Measurements from ENCODE around the gene ZBTB16.

Gene ZBTB16

GRCh38 chr11:114084414-114084813 lies 24.9 kb downstream of the ZBTB16 start:
- DNase-seq (ENCODE audit: low read depth) = no peak

GRCh38 chr11:114085965-114086793 lies 26.7 kb downstream of the ZBTB16 start:
- no peak for DNase-seq (ENCODE audit: low read depth)

GRCh38 chr11:114087025-114087424 lies 27.5 kb downstream of the ZBTB16 start:
- no peak for DNase-seq (ENCODE audit: low read depth)

- no peak for DNase-seq (ENCODE audit: low read depth)
Observed at GRCh38 chr11:114088216-114088615, 28.7 kb downstream of the ZBTB16 start.

- no peak for DNase-seq (ENCODE audit: low read depth)
Observed at GRCh38 chr11:114088836-114089235, 29.3 kb downstream of the ZBTB16 start.

GRCh38 chr11:114089748-114090147 lies 30.2 kb downstream of the ZBTB16 start:
- no peak for DNase-seq (ENCODE audit: low read depth)

GRCh38 chr11:114090225-114090910 lies 30.9 kb downstream of the ZBTB16 start:
- DNase-seq (ENCODE audit: low read depth) = no peak

- no peak for DNase-seq (ENCODE audit: low read depth)
Observed at GRCh38 chr11:114090976-114091375, 31.5 kb downstream of the ZBTB16 start.

- no peak for DNase-seq (ENCODE audit: low read depth)
Observed at GRCh38 chr11:114091516-114092397, 32.2 kb downstream of the ZBTB16 start.

- DNase-seq (ENCODE audit: low read depth) = no peak
Observed at GRCh38 chr11:114092478-114092877, 33.0 kb downstream of the ZBTB16 start.

- no peak for DNase-seq (ENCODE audit: low read depth)
Observed at GRCh38 chr11:114092953-114093352, 33.4 kb downstream of the ZBTB16 start.

- DNase-seq (ENCODE audit: low read depth) = no peak
Observed at GRCh38 chr11:114094516-114094915, 35.0 kb downstream of the ZBTB16 start.

- DNase-seq (ENCODE audit: low read depth) = no peak
Observed at GRCh38 chr11:114095899-114096298, 36.4 kb downstream of the ZBTB16 start.

- DNase-seq (ENCODE audit: low read depth) = no peak
Observed at GRCh38 chr11:114097832-114098231, 38.3 kb downstream of the ZBTB16 start.

- DNase-seq (ENCODE audit: low read depth) = no peak
Observed at GRCh38 chr11:114098927-114099326, 39.4 kb downstream of the ZBTB16 start.

GRCh38 chr11:114099392-114100178 lies 40.1 kb downstream of the ZBTB16 start:
- DNase-seq (ENCODE audit: low read depth) = no peak

GRCh38 chr11:114102993-114103896 lies 43.7 kb downstream of the ZBTB16 start:
- DNase-seq (ENCODE audit: low read depth) = no peak

GRCh38 chr11:114105611-114106010 lies 46.1 kb downstream of the ZBTB16 start:
- no peak for DNase-seq (ENCODE audit: low read depth)

- no peak for DNase-seq (ENCODE audit: low read depth)
Observed at GRCh38 chr11:114106047-114106446, 46.5 kb downstream of the ZBTB16 start.

GRCh38 chr11:114106986-114107385 lies 47.5 kb downstream of the ZBTB16 start:
- no peak for DNase-seq (ENCODE audit: low read depth)
